GM18507 (cell line): ENCODE results near the gene ZBTB18.

ENCODE experiments used
- DNase-seq: peaks from one replicate; pipeline ENCODE4 v3.0.0; 2011; ENCODE audit warnings: low read depth; ENCODE audit not compliant: insufficient read length; ENCODE audit errors: extremely low spot score
- FAIRE-seq: peaks from 2 replicates; lab custom pipeline; 2011; peaks lifted over from hg19 to GRCh38; lab: Jason Lieb, UNC

The ZBTB18 gene

GRCh38 chr1:244057474-244058385 is 6.6 kb downstream of the ZBTB18 start:
- FAIRE-seq (peak; percentile 5), DNase-seq (no peak)

GRCh38 chr1:244060117-244060516 is 9.0 kb downstream of the ZBTB18 start:
- DNase-seq (no peak), FAIRE-seq (no peak)

- peak; percentile 65 for FAIRE-seq
- DNase-seq: no peak
Measured at GRCh38 chr1:244060686-244061085, 9.6 kb downstream of the ZBTB18 start.

- no peak for DNase-seq
- FAIRE-seq: no peak
Measured at GRCh38 chr1:244062156-244062725, 11.2 kb downstream of the ZBTB18 start.

- no peak for DNase-seq
- FAIRE-seq: no peak
Measured at GRCh38 chr1:244063498-244063897, 12.4 kb downstream of the ZBTB18 start.

- FAIRE-seq (no peak), DNase-seq (no peak)
Measured at GRCh38 chr1:244064621-244065020, 13.5 kb downstream of the ZBTB18 start.

- DNase-seq: no peak
- FAIRE-seq: no peak
Measured at GRCh38 chr1:244065063-244065793, 14.1 kb downstream of the ZBTB18 start.

- DNase-seq (no peak), FAIRE-seq (no peak)
Measured at GRCh38 chr1:244065960-244066388, 14.9 kb downstream of the ZBTB18 start.

GRCh38 chr1:244066954-244067716 is 16.1 kb downstream of the ZBTB18 start:
- FAIRE-seq (no peak), DNase-seq (no peak)

GRCh38 chr1:244067893-244068292 is 16.8 kb downstream of the ZBTB18 start:
- DNase-seq: no peak
- no peak for FAIRE-seq

GRCh38 chr1:244068567-244068966 is 17.5 kb downstream of the ZBTB18 start:
- FAIRE-seq: no peak
- DNase-seq: no peak

- DNase-seq: no peak
- FAIRE-seq: no peak
Measured at GRCh38 chr1:244069326-244069898, 18.3 kb downstream of the ZBTB18 start.

GRCh38 chr1:244074559-244075171 is 23.6 kb downstream of the ZBTB18 start:
- DNase-seq (peak; percentile 38), FAIRE-seq (peak; percentile 85)

GRCh38 chr1:244075247-244075722 is 24.2 kb downstream of the ZBTB18 start:
- DNase-seq (no peak), FAIRE-seq (no peak)

GRCh38 chr1:244076740-244077139 is 25.7 kb downstream of the ZBTB18 start:
- FAIRE-seq (no peak), DNase-seq (no peak)

- no peak for DNase-seq
- no peak for FAIRE-seq
Measured at GRCh38 chr1:244077473-244078220, 26.6 kb downstream of the ZBTB18 start.

- DNase-seq: no peak
- FAIRE-seq: no peak
Measured at GRCh38 chr1:244080343-244080929, 29.4 kb downstream of the ZBTB18 start.

- no peak for FAIRE-seq
- no peak for DNase-seq
Measured at GRCh38 chr1:244082969-244083368, 31.9 kb downstream of the ZBTB18 start.
